IPS DF 6.9 (cell line): ENCODE data around the gene SRCIN1.

Experiments used
- DNase-seq: peaks from one replicate; pipeline ENCODE4 v3.0.0-alpha.2; 2013; ENCODE audit warnings: low read depth, low spot score
- H3K27ac ChIP-seq: one replicate; pipeline ENCODE4 v1.5.1; 2013; ENCODE audit warnings: low read length, control low read depth
- H3K27me3 ChIP-seq: 2 replicates; pipeline ENCODE4 v1.6.1; 2013; ENCODE audit warnings: mild to moderate bottlenecking, low read length; ENCODE audit not compliant: control insufficient read depth, insufficient read depth
- H3K36me3 ChIP-seq: 2 replicates; pipeline ENCODE4 v1.6.1; 2013; ENCODE audit warnings: low read length; ENCODE audit not compliant: control insufficient read depth, insufficient read depth
- H3K4me1 ChIP-seq: 2 replicates; pipeline ENCODE4 v1.6.1; 2013; ENCODE audit warnings: low read length; ENCODE audit not compliant: control insufficient read depth, insufficient read depth
- H3K4me3 ChIP-seq: 2 replicates; pipeline ENCODE4 v1.5.1; 2013; ENCODE audit warnings: mild to moderate bottlenecking, low read length
- H3K9me3 ChIP-seq: 2 replicates; pipeline ENCODE4 v1.6.1; 2013; ENCODE audit warnings: low read length, inconsistent platforms; ENCODE audit not compliant: control insufficient read depth, insufficient read depth
- WGBS: extraction: QIAGEN DNeasy Blood & Tissue Kit; methylation state at CpG from one replicate; pipeline ENCODE4 v1.1.7; 2013; ENCODE audit warnings: mixed read lengths, missing lambda C conversion rate; ENCODE audit not compliant: insufficient read length, insufficient coverage; 5-methylcytosine and 5-hydroxymethylcytosine counted together

Gene SRCIN1

GRCh38 chr17:38556239-38556638 is 49.5 kb downstream of the SRCIN1 start:
- peaks cover 6% of the 10 kb centered on the region; the same call in 1 of the 2 replicates for H3K4me1 ChIP-seq
- no peak for DNase-seq
- H3K27me3 ChIP-seq = peaks cover 24% of the 10 kb centered on the region
- no peaks in the 10 kb centered on the region for H3K9me3 ChIP-seq
- H3K27ac ChIP-seq = no peak overlapping the region
- no peaks in the 10 kb centered on the region; the same call in 1 of the 2 replicates for H3K36me3 ChIP-seq
- no CpG with 5 or more reads among the region's 6 CpGs for WGBS
- no peak overlapping the region for H3K4me3 ChIP-seq

GRCh38 chr17:38554430-38555350 is 51.1 kb downstream of the SRCIN1 start:
- DNase-seq = no peak
- H3K36me3 ChIP-seq = no peaks in the 10 kb centered on the region
- WGBS = no CpG with 5 or more reads among the region's 8 CpGs

GRCh38 chr17:38552343-38552742 is 53.4 kb downstream of the SRCIN1 start:
- Histone ChIP-seq H3K4me3 (no peak overlapping the region), H3K9me3 (no peaks in the 10 kb centered on the region), H3K36me3 (no peaks in the 10 kb centered on the region), H3K4me1 (peaks cover 2% of the 10 kb centered on the region; the same call in 1 of the 2 replicates), H3K27me3 (no peaks in the 10 kb centered on the region), H3K27ac (no peak overlapping the region)
- WGBS = no CpG with 5 or more reads among the region's 17 CpGs
- DNase-seq = no peak

More at GRCh38 chr17:38554430-38555350, 51.1 kb downstream of the SRCIN1 start:
- peaks cover 8% of the 10 kb centered on the region for H3K27me3 ChIP-seq
- peaks cover 6% of the 10 kb centered on the region; the same call in 1 of the 2 replicates for H3K4me1 ChIP-seq
- no peak overlapping the region for H3K4me3 ChIP-seq
- no peak overlapping the region for H3K27ac ChIP-seq
- no peaks in the 10 kb centered on the region for H3K9me3 ChIP-seq

- H3K36me3 ChIP-seq = no peaks in the 10 kb centered on the region
- H3K4me1 ChIP-seq = peaks cover 2% of the 10 kb centered on the region; the same call in 1 of the 2 replicates
- no peaks in the 10 kb centered on the region for H3K27me3 ChIP-seq
- DNase-seq = no peak
- no peak overlapping the region for H3K27ac ChIP-seq
- no peaks in the 10 kb centered on the region for H3K9me3 ChIP-seq
- no CpG with 5 or more reads among the region's 9 CpGs for whole genome bisulfite sequencing
- no peak overlapping the region for H3K4me3 ChIP-seq
Observed at GRCh38 chr17:38551121-38551520, 54.6 kb downstream of the SRCIN1 start.

GRCh38 chr17:38550661-38551060 is 55.1 kb downstream of the SRCIN1 start:
- WGBS = no CpG with 5 or more reads among the region's 8 CpGs
- H3K9me3 ChIP-seq = no peaks in the 10 kb centered on the region
- H3K27me3 ChIP-seq = no peaks in the 10 kb centered on the region
- H3K4me3 ChIP-seq = no peak overlapping the region
- peaks cover 2% of the 10 kb centered on the region; the same call in 1 of the 2 replicates for H3K4me1 ChIP-seq
- no peaks in the 10 kb centered on the region for H3K36me3 ChIP-seq
- H3K27ac ChIP-seq = no peak overlapping the region
- no peak for DNase-seq

- Histone ChIP-seq H3K4me3 (no peak overlapping the region), H3K36me3 (no peaks in the 10 kb centered on the region), H3K27ac (no peak overlapping the region), H3K9me3 (no peaks in the 10 kb centered on the region), H3K27me3 (no peaks in the 10 kb centered on the region), H3K4me1 (peaks cover 2% of the 10 kb centered on the region; the same call in 1 of the 2 replicates)
- no peak for DNase-seq
- WGBS = no CpG with 5 or more reads among the region's 4 CpGs
Observed at GRCh38 chr17:38549285-38549684, 56.5 kb downstream of the SRCIN1 start.

GRCh38 chr17:38547444-38547843 is 58.3 kb downstream of the SRCIN1 start:
- H3K27ac ChIP-seq = no peak overlapping the region
- WGBS = no CpG with 5 or more reads among the region's 12 CpGs
- H3K27me3 ChIP-seq = no peaks in the 10 kb centered on the region
- H3K36me3 ChIP-seq = no peaks in the 10 kb centered on the region
- peaks cover 2% of the 10 kb centered on the region; the same call in 1 of the 2 replicates for H3K4me1 ChIP-seq
- no peaks in the 10 kb centered on the region for H3K9me3 ChIP-seq
- H3K4me3 ChIP-seq = no peak overlapping the region
- no peak for DNase-seq

GRCh38 chr17:38546396-38546795 is 59.4 kb downstream of the SRCIN1 start:
- H3K27ac ChIP-seq = no peak overlapping the region
- H3K9me3 ChIP-seq = no peaks in the 10 kb centered on the region
- no peak for DNase-seq
- no CpG with 5 or more reads among the region's 11 CpGs for WGBS
- H3K27me3 ChIP-seq = no peaks in the 10 kb centered on the region
- H3K36me3 ChIP-seq = no peaks in the 10 kb centered on the region
- H3K4me3 ChIP-seq = no peak overlapping the region
- H3K4me1 ChIP-seq = peaks cover 2% of the 10 kb centered on the region; the same call in 1 of the 2 replicates

GRCh38 chr17:38545531-38546225 is 60.1 kb downstream of the SRCIN1 start:
- H3K9me3 ChIP-seq = no peaks in the 10 kb centered on the region
- no CpG with 5 or more reads among the region's 12 CpGs for WGBS
- H3K36me3 ChIP-seq = no peaks in the 10 kb centered on the region
- H3K4me1 ChIP-seq = peaks cover 2% of the 10 kb centered on the region; the same call in 1 of the 2 replicates
- no peak overlapping the region for H3K27ac ChIP-seq
- H3K27me3 ChIP-seq = no peaks in the 10 kb centered on the region
- H3K4me3 ChIP-seq = no peak overlapping the region
- DNase-seq = no peak

GRCh38 chr17:38544839-38545209 is 60.9 kb downstream of the SRCIN1 start:
- H3K4me3 ChIP-seq = no peak overlapping the region
- DNase-seq = no peak
- H3K4me1 ChIP-seq = peaks cover 2% of the 10 kb centered on the region; the same call in 1 of the 2 replicates
- H3K9me3 ChIP-seq = no peaks in the 10 kb centered on the region
- no peaks in the 10 kb centered on the region for H3K27me3 ChIP-seq
- H3K36me3 ChIP-seq = no peaks in the 10 kb centered on the region
- no CpG with 5 or more reads among the region's 7 CpGs for WGBS
- H3K27ac ChIP-seq = no peak overlapping the region
